ENCODE results near the gene PCSK9.

GRCh38 chr1:55060133-55060999 lies 21.0 kb downstream of the PCSK9 start:
- TF ChIP-seq, protein P1, sequence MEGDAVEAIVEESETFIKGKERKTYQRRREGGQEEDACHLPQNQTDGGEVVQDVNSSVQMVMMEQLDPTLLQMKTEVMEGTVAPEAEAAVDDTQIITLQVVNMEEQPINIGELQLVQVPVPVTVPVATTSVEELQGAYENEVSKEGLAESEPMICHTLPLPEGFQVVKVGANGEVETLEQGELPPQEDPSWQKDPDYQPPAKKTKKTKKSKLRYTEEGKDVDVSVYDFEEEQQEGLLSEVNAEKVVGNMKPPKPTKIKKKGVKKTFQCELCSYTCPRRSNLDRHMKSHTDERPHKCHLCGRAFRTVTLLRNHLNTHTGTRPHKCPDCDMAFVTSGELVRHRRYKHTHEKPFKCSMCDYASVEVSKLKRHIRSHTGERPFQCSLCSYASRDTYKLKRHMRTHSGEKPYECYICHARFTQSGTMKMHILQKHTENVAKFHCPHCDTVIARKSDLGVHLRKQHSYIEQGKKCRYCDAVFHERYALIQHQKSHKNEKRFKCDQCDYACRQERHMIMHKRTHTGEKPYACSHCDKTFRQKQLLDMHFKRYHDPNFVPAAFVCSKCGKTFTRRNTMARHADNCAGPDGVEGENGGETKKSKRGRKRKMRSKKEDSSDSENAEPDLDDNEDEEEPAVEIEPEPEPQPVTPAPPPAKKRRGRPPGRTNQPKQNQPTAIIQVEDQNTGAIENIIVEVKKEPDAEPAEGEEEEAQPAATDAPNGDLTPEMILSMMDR (IDR thresholded peaks at IDR 0.05), result no peak
- TF ChIP-seq TCF7L2 (IDR thresholded peaks at IDR 0.05; ENCODE audit: low read depth, low read length) (no peak), SIN3A (IDR thresholded peaks at IDR 0.05; ENCODE audit: borderline replicate concordance, insufficient read depth, low read depth, low read length) (no peak)

Measured in Panc1 (cell line).